Activated CD4-positive, alpha-beta T cell treated with anti-CD3 and anti-CD28 coated beads, Interleukin-2, amount 50 U/mL, for 1 hour (primary cell): ENCODE results near the gene LGALS3BP.

Experiments used
- DNase-seq: peaks from one replicate; pipeline ENCODE4 v3.0.0-alpha.2; 2020

The LGALS3BP gene

GRCh38 chr17:78935419-78936323 lies 44.1 kb downstream of the LGALS3BP start:
- DNase-seq, result no peak

DNA sequence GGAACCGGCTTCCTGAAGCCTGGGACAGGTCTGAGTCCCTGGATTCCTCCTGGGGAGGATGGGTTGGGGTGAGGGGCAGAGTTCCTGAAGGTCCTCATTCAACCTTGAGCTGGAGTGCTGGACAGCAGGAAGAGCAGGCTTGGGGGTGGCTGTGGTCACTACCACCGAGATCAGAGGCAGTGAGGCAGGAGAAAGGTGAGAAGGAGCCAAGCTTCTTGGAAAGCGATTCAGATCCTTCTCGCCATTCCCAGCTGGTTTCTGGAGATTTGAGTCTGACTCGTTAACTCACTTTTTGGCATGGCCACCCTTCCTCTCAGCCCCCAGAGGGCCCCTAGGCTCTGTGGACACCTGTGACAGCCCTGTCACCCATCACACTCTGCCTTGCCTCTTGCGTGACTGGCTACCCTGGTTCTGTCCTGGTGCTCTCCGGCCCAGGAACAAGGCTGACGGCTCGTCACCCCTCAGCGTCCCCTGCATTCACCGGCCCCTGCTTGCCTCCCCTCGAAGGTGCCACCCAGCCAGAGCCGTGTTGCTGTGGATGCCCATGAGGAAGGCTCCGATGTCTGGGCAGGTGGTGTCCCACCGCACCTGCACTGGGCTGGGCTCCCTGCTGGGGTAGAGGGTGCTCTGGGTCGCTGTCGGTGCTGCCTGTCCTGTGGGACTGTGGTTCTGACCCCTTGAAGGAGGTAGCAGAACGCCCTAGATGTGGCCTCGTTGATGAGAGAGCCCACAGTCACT lies 44.9 kb downstream of the LGALS3BP start:
- DNase-seq, result no peak

DNA sequence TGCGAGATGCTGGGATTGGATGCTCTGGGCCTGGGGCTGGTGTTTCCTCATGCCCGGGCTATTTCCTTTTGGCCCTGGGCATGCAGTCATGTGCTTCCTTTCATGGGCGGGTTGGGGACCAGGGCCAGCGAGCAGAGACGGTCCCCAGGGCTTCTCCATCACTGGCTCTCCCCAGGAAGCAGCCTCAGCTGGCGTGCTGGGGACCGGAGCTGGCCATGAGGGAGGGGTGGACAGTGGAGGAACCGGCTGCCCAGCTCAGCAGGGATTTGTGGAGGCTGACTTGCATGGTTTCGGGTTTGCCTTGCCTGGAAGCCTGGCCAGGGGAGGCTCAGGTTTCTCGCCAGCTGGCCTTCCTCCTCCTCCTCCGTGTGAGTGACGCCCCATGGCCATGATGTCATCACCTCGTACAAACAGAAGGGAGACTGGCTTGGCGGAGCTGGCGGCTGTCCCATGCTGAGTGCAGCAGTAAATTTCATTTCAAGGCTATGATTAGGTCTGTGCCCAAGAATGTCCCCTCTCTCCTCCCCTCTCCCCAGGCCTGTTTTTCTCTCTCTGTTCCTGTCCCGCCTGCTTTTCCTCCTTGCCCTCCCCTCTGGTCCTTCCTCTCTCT lies 45.7 kb downstream of the LGALS3BP start:
- no peak for DNase-seq

DNA sequence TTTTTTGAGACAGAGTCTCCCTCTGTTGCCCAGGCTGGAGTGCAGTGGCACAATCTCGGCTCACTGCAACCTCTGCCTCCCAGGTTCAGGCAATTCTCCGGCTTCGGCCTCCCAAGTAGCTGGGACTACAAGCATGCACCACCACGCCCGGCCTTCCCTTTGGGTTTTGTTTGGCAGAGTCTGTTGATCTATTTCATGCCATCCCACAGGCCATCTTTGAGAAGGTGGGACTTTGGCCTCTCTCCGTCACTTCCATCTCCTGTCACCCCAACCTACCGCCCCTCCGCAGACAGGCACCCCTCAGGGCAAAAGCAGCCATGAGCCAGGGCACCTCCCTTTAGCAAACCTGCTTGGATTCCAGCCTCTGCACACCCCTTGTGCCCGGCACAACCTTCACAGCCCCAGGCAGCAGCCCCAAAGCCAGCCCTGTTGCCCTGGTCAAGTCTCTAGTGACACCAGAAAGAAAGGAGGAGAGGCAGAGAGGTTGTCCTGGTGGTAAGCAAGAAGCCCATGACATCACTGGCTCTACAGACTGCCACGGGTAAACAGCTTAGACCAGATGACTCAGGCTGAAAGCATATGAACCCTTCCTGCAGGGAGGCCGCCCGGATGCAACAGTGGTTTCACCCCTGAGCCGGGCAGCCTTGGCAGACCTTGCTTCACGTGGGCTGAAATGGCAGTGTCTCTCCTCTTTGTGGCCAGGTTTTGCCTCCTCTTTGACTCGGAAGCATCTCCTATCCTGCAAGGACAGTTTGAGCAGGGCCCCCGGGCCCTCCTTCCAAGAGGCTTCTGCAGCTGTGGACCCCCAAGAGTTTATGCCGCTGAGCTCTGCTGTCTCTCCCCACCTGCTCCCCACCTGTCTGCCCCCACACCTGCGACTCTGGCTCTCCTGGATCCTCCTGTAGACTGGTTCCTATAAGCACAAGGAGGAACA lies 46.4 kb downstream of the LGALS3BP start:
- peak; percentile 41 for DNase-seq

DNA sequence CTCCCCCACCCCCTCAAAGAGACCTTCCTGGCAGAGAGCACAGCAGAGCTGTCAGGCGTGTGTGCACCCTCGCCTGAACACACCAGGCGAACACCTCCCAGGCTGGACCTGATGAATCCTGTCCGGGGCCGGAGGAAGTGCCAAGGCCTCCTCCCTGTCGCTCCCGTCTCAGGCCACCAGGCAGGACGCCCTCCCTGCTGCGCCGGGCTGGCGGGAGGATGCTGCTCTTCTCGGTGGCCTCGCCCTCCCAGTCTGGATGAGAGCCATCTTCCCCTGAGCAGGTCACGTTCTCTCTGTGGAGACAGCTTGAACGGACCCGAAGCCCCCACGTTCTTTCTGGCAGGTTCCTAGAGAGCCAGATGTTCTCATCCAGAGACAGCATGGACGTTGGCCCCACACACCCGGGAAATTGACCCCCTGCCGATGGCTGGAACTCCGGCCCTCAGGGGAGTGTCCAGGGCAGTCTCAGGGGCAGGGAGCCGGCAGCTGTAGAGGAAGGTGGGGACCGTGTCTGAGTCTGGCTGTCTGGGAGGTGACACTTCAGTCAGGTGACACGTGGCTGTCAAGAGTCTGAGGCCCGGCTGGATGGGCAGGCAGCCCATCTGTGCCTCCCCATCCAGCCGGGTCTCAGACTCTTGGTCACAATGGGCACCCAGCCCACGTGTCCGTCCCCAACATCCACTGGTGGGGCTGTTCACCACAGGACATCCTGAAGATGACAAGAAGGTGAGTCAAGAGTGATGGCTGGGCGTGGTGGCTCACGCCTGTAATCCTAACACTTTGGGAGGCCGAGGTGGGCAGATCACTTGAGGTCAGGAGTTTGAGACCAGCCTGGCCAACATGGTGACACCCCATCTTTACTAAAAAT lies 49.6 kb downstream of the LGALS3BP start:
- DNase-seq, result no peak

- DNase-seq, result no peak
Measured at GRCh38 chr17:78925662-78926555, 53.8 kb downstream of the LGALS3BP start.

- peak; percentile 70 for DNase-seq
Measured at GRCh38 chr17:78925234-78925633, 54.5 kb downstream of the LGALS3BP start, which contains the start of gene TIMP2. TIMP2 (minus strand) TSS chr17:78925387; CDS start chr17:78925088, 299 bp downstream.

GRCh38 chr17:78924481-78925151 lies 55.1 kb downstream of the LGALS3BP start:
- no peak for DNase-seq

GRCh38 chr17:78923660-78924453 lies 55.9 kb downstream of the LGALS3BP start:
- peak; percentile 58 for DNase-seq

- DNase-seq, result no peak
Measured at GRCh38 chr17:78922816-78923498, 56.8 kb downstream of the LGALS3BP start.

- no peak for DNase-seq
Measured at GRCh38 chr17:78921437-78921971, 58.2 kb downstream of the LGALS3BP start.
